COLO668 (cell line): ENCODE measurements around the gene TOM1L2.
"Not testable (repeated sequence)": the region's sequence is repeated elsewhere in the genome, so short reads cannot be mapped to it uniquely, and the experiment has no call there.

ENCODE experiments used
- DNase-seq: peaks from one replicate; lab custom pipeline; 2025; ENCODE audit not compliant: unreplicated experiment; lab: John Stamatoyannopoulos, UW

The TOM1L2 gene

DNA sequence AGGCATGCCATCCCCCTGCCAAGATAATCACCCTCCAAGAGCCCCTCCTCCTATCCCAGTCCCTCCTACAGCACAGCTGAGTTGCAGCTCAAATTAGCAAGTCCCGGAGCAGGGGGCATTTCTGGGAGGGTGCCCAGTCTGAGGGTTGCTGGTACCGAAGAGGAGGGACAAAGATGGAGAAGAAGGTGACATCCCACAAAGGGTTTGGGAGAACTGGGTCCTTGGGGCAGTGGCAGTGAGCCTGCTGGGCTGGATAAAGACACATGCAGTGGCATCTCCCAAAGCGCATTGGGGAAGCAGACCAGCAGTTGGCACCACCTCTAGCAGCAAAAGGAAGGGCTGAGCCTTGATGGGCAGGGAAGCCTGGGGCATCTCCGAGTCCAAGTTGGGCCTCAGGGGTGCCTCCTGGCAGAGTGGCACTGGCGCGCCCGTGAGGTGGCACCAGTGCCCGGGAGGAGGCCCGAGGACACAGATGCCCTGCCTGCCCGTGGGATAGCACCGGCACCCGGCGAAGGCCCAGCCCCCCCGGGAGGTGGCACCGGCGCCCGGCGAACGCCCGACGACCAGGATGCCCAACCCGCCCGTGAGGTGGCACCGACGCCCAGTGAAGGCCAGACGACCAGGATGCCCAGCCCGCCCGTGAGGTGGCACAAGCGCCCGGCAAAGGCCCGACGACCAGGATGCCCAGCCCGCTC lies 622 bp downstream of the TOM1L2 start:
- peak; percentile 41 for DNase-seq

- DNase-seq, result no peak
These were observed 1.3 kb downstream of the TOM1L2 start for GRCh38 chr17:17970699-17971430.

GRCh38 chr17:17966399-17966798 lies 5.8 kb downstream of the TOM1L2 start:
- no peak for DNase-seq

DNA sequence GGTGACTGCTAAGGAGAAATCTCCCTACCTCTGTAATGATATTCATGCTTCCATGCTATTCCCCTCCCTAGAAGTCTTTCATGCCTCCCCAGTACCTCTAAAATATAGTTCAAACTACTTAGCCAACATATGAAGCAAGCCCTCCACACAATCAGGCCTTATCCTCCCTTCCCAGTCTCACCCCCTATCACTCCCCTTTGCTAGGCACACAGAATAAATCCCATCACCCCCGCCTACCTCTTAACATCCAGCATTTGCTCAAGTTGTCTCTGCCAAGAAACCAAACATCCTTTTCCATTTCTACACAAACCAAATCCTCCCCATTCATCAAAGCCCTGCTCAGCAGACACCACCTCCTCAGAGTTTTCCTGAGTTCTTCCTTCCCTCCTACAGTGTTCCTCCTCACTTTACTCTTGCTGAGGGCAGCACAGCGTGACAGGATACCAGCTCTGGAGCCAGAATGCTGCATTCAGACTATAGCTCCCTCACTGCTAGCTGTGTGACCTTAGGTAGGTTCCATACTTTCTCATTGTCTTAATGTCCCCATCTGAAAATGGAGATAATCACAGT lies 7.0 kb downstream of the TOM1L2 start:
- no peak for DNase-seq

- no peak for DNase-seq
These were observed 7.5 kb downstream of the TOM1L2 start for GRCh38 chr17:17964710-17965109.

DNA sequence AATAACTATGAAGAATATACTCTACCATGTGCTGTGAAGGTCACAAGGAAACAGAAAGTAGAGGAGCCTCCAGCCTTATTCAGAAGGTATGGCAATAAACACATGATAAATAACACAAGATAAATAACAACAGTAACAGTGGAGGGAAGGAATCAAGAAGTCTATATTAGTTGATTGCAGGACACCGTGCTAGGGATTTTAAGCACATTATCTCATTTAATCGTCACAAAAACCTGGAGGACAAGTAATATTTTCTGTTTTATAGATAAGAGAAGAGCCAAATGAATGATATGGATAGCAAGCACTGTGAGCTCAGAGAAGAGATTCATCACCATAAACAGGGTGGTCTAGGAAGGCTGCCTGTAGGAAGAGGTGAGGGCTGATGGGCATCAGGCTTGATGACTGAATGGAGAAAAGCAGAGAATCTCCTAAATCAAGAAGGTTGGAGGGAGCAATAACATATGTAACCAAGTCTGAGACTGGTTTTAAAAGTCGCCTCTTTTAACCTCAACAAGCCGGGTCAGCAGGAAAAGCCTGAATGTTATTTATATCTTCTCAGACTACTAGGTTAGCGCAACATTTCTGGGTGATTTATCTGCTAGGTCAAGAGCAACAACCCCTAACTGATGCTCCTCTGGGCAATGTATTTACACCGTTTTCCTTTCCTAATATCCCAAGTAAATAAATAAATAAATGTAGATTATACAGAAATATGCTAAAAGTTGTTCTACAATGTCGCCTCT lies 8.3 kb downstream of the TOM1L2 start:
- DNase-seq, result no peak

- DNase-seq, result no peak
These were observed 9.1 kb downstream of the TOM1L2 start for GRCh38 chr17:17963066-17963465.

DNA sequence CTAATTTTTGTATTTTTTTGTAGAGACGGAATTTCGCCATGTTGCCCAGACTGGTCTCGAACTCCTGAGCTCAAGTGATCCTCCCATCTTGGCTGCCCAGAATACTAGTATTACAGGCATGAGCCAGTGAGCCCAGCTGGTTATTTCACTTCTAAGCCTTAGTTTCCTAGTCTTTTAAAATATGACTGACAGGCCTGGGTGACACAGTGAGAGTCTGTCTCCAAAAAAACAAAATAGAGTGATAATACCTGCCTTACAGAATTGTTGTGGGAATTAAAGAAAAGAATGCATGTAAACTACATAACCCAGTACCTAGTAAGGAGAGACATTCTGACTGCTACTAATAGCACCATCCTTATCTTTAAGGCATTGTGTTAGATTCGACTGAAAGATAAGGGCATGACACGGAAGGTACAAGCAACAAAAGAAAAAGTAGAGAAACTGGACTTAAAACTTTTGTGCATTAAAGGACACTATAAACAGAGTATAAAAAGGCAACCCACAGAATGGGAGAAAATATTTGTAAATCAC lies 11.6 kb downstream of the TOM1L2 start:
- no peak for DNase-seq

GRCh38 chr17:17959520-17960361 lies 12.5 kb downstream of the TOM1L2 start:
- no peak for DNase-seq

- no peak for DNase-seq
These were observed 13.2 kb downstream of the TOM1L2 start for GRCh38 chr17:17958982-17959381.

- no peak for DNase-seq
These were observed 14.7 kb downstream of the TOM1L2 start for GRCh38 chr17:17957584-17957916.

DNA sequence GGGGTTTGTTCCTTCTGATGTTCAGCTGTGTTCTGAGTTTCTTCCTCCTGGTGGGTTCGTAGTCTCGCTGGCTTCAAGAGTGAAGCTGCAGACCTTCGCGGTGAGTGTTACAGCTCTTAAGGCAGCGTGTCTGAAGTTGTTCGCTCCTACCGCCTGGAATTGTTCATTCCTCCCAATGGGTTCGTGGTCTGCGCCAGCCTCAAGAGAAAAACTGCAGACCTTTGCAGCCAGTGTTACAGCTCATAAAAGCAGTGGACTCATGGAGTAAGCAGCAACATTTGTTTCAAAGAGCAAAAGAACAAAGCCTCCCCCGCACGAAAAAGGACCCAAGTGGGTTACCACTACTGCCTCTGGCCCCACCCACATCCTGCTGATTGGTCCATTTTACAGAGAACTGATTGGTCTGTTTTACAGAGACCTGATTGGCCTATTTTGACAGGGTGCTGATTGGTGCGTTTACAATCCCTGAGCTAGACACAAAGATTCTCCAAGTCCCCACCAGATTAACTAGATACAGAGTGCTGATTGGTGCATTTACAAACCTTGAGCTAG lies 16.3 kb downstream of the TOM1L2 start:
- not testable (repeated sequence) for DNase-seq

DNA sequence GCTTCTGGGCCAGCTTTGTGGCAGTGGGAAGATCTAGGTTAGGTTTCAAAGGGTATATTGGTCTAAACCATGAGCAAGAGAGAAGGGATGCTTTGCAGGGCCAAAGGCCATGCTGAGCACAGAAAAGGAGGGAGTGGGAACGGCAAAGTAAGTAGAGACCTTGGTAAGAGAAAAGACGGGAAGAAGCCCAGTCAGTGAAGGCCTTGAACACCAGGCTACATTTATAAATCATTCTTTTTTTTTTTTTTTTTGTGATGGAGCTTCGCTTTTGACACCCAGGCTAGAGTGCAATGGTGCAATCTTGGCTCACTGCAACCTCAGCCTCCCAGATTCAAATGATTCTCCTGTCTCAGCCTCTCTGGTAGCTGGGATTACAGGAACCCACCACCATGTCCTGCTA lies 18.1 kb downstream of the TOM1L2 start:
- no peak for DNase-seq

GRCh38 chr17:17952691-17953090 lies 19.5 kb downstream of the TOM1L2 start:
- DNase-seq, result no peak

DNA sequence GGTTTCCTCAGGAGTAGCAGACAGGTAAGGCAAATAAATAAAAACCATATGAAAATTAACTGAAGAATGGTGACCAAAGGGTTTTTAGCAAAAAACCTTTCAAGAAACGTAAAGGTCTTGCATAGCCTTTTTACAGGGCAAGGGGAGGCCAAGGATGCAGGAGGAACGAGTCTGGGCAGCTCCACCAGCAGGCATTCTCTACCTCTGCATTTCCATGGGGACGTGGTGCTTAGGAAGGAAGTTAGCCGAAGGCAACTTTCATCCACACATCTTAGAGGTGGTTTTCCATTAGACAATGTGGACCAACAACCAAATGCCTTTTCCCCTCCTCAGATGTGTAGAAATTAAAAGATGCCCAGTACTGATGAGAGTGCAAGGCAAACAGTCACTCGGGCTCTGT lies 20.7 kb downstream of the TOM1L2 start:
- no peak for DNase-seq

DNA sequence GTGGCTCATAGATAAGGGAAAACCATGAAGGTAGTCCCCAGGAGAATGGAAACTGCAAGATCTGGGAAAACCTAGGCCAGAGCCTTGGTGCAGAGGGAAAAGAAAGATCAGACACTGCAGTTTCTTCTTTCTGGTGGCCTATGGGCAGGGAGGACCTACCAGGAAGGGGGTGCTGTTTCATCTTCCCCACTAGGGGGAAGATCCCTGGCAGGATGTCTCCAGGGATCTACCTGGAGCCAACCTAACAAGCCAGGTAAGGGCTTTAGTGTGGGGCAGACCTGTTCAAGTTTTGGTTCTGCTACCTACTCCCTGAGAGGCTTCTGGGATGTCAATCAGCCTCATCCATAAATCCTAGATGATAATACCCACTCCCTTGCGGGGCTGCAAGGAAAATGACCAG lies 21.4 kb downstream of the TOM1L2 start:
- DNase-seq, result no peak

- no peak for DNase-seq
These were observed 21.9 kb downstream of the TOM1L2 start for GRCh38 chr17:17950347-17950746.

DNA sequence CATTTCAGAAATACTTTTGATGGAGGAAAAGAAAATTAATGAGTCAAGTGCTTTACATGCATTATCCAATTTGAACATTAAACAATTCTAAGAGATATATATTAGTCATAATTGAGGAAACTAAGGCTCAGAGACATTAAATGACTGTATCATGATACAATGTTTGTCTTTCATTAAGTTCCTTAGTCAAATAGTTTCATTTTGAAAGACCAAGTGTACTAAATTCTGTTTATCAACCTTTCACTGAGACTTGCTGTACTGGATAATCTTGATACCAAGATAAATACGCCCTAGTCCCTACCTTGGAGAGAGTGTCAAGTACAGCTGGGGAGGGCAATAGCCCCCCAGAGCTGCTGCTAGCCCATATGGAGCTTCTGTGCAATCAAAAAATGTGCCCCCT lies 24.2 kb downstream of the TOM1L2 start:
- no peak for DNase-seq

GRCh38 chr17:17947309-17947708 lies 24.9 kb downstream of the TOM1L2 start:
- no peak for DNase-seq

DNA sequence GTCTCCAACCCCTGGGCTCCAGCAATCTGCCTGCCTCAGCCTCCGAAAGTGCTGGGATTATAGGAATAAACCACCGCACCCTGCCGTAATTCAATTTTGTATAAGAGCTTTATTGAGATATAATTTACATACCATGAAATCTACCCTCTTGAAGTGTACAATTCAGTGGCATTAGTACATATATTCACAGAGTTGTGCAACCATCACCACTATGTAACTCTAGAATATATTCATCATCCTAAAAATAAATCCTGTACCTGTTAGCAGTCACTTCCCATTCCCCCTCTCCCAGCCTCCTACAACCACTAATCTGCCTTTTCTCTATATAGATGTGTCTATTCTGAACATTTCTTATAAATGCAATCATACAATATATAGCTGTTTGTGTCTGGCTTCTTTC lies 26.1 kb downstream of the TOM1L2 start:
- no peak for DNase-seq
